Lung (tissue), 12 donors: Measurements from ENCODE around the gene PON1. TPM values are rescaled to one million over a fixed set of nuclear protein-coding genes. Genes with fewer than 3 reads are reported as not detected.

Source experiments
- ATAC-seq: fragments of 200-7000 bp; cut with Tn5 transposase; one replicate; pipeline ENCODE4 v1.9.1; 2020; ENCODE audit warnings: moderate number of reproducible peaks; ENCODE audit not compliant: insufficient read depth, low FRiP score
- DNase-seq, 3 donors: peaks; one replicate each; pipeline ENCODE4 v3.0.0-alpha.2; 2013 to 2017
- H3K27ac ChIP-seq, 2 donors: one replicate each; pipeline ENCODE4 v1.5.1; 2013; ENCODE audit warnings: mild to moderate bottlenecking in 2 of 2, moderate library complexity in 2 of 2, control low read depth in 1 of 2, inconsistent platforms in 1 of 2, low read depth in 1 of 2, low read length in 1 of 2
- H3K27me3 ChIP-seq, 3 donors: one replicate each; pipeline ENCODE4 v1.5.1; 2013; ENCODE audit warnings: low read length in 2 of 3; ENCODE audit not compliant: control insufficient read depth in 3 of 3, insufficient read depth in 3 of 3
- H3K36me3 ChIP-seq, 4 donors: one replicate each; pipeline ENCODE4 v1.5.1; 2013; ENCODE audit warnings: low read length in 4 of 4, mild to moderate bottlenecking in 1 of 4, moderate library complexity in 1 of 4; ENCODE audit not compliant: control insufficient read depth in 4 of 4, insufficient read depth in 4 of 4
- H3K4me1 ChIP-seq, 5 donors: one replicate each; pipeline ENCODE4 v1.5.1; 2013; ENCODE audit warnings: low read length in 5 of 5, mild to moderate bottlenecking in 2 of 5, moderate library complexity in 1 of 5; ENCODE audit not compliant: control insufficient read depth in 5 of 5, insufficient read depth in 5 of 5
- H3K4me3 ChIP-seq: one replicate; pipeline ENCODE4 v1.5.1; 2013; ENCODE audit warnings: mild to moderate bottlenecking, control low read depth, moderate library complexity
- H3K9ac ChIP-seq, 2 donors: one replicate each; pipeline ENCODE4 v1.5.1; 2013; ENCODE audit warnings: low read length in 2 of 2, control low read depth in 1 of 2; ENCODE audit not compliant: insufficient read depth in 1 of 2
- H3K9me3 ChIP-seq, 4 donors: one replicate each; pipeline ENCODE4 v1.5.1; 2013; ENCODE audit warnings: low read length in 3 of 4, mild to moderate bottlenecking in 1 of 4, moderate library complexity in 1 of 4; ENCODE audit not compliant: control insufficient read depth in 4 of 4, insufficient read depth in 3 of 4
- WGBS, 2 donors: extraction: QIAGEN DNeasy Blood & Tissue Kit; methylation state at CpG; one replicate each; pipeline ENCODE4 v1.1.7; 2013; 5-methylcytosine and 5-hydroxymethylcytosine counted together
- polyA plus RNA-seq, 2 donors: library from polyadenylated mRNA; stranded (reverse); fragments of 200-250 nt; gene quantifications; one replicate each; pipeline ENCODE4 v1.2.1, GENCODE V29; 2013
- total RNA-seq, 2 donors: library from RNA; depleted of rRNA in 1 of 2; stranded (reverse); fragments of >200 nt in 1 of 2; gene quantifications; one replicate each; pipeline ENCODE4 v1.2.1, GENCODE V29; 2014 to 2021
- TF ChIP-seq, protein P1 (sequence below): IDR thresholded peaks from 2 replicates; pipeline ENCODE4 v1.5.1; 2012; ENCODE audit warnings: mild to moderate bottlenecking; ENCODE audit errors: control extremely low read depth, extremely low read depth
- donor health status: control.
- donor health status: control.
- donor health status: Bipolar disorder and iron deficiency.
- donor health status: healthy.
- donor health status: DM: yes; HTN: yes; CAD: no.

Gene PON1
- total and polyA plus RNA-seq, 4 donors: 0.15 to 2.3 (median 0.59) TPM

DNA sequence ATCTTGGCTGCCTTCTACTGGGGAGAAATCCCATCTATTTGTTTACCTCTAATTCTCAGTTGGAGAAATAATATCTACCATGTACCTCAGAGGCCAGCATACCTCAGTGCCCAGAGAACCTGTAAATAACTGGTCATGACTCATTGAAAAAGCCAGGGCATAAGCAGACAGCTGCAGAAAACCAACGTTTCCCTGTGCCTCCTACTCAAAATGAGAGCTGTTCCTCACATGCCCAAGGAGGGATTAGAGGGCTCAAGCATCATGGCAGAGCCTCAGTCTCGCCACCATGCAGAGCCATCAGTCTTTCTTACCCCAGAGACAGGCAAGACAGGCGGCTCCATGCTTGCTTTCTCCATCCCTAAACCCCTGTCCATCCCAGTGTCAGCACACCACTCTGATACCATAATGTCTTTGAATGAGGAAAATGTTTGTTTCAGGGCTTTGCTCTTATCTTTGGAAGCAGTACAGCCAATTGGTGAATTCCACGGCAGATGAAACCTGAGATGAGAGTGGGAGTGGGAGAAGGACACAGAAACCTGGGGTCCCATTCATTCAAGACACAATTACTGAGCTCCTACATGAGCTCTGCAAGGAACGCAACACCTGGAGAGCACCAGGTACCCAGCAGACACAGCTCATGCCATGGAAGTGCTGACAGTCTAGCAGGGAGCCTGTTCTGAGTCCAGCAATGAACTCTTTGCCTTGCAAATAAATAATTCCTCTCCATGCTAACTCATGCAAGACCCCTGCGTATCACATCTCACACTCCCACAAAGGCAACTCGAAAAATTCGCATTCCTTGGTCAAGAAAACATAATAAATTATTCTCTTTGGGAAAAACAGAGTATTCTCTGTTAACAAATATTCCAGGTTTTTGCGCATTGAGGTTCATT is 21.1 kb downstream of the PON1 start:
- H3K36me3 ChIP-seq: peaks cover 0 to 2% (median 0%) of the 10 kb centered on the region in 4 donors
- H3K27me3 ChIP-seq: peaks cover 0 to 2% (median 0%) of the 10 kb centered on the region in 3 donors
- TF ChIP-seq, protein P1, sequence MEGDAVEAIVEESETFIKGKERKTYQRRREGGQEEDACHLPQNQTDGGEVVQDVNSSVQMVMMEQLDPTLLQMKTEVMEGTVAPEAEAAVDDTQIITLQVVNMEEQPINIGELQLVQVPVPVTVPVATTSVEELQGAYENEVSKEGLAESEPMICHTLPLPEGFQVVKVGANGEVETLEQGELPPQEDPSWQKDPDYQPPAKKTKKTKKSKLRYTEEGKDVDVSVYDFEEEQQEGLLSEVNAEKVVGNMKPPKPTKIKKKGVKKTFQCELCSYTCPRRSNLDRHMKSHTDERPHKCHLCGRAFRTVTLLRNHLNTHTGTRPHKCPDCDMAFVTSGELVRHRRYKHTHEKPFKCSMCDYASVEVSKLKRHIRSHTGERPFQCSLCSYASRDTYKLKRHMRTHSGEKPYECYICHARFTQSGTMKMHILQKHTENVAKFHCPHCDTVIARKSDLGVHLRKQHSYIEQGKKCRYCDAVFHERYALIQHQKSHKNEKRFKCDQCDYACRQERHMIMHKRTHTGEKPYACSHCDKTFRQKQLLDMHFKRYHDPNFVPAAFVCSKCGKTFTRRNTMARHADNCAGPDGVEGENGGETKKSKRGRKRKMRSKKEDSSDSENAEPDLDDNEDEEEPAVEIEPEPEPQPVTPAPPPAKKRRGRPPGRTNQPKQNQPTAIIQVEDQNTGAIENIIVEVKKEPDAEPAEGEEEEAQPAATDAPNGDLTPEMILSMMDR: no peak
- no peaks in the 10 kb centered on the region for H3K4me1 ChIP-seq
- H3K27ac ChIP-seq: no peak overlapping the region
- no peak for DNase-seq
- no peak for ATAC-seq
- WGBS, 2 donors: 80 to 88% methylated on average over 9 of the region's 9 CpGs
- no peak overlapping the region for H3K9ac ChIP-seq
- no peak overlapping the region for H3K4me3 ChIP-seq
- no peaks in the 10 kb centered on the region for H3K9me3 ChIP-seq

DNA sequence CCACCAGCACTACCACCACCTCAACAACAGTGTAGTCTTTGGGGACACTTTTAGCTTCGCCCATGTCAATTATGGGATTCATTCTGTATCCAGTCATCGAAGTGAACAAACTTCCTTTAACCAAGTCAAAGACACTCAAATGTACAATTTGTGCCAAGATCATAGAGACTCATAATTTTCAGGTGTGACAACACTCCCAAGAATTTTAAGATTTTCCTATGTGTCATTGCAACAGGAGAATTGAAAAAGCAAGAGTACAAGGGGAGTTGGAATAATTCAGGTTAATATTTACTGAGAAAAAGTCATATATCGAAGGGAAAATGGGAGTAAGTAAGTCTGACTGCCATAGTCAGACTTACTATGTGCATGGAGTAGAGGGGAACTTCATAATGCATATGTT is 26.2 kb downstream of the PON1 start:
- peaks cover 0 to 2% (median 0%) of the 10 kb centered on the region in 3 donors for H3K27me3 ChIP-seq
- peaks cover 0 to 2% (median 0%) of the 10 kb centered on the region in 4 donors for H3K36me3 ChIP-seq
- WGBS, 2 donors: 74 to 90% methylated on average over 3 of the region's 3 CpGs
- H3K4me3 ChIP-seq: no peak overlapping the region
- H3K9me3 ChIP-seq: no peaks in the 10 kb centered on the region
- DNase-seq: no peak
- H3K9ac ChIP-seq: no peak overlapping the region
- H3K4me1 ChIP-seq: no peaks in the 10 kb centered on the region
- TF ChIP-seq, protein P1: no peak
- H3K27ac ChIP-seq: no peak overlapping the region
- ATAC-seq: no peak

DNA sequence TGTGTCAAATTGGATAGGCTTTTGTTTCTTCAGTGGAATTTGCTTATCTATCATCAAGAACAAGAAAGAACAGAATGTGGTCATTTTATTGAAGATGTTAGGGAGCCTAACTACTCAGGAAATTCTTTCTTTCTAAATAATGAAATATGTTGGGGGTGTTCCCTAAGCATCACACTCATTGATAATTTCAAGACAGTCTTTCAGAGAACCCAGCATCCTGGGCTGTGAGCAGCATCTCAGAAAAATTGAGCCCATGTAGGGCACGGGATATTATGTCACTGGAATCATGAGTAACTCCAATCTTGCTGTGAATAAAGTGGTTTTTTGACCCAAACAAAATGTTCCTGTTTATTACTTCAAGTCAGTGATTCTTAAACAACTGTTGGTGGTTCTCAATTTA is 27.3 kb downstream of the PON1 start:
- no peaks in the 10 kb centered on the region for H3K4me1 ChIP-seq
- no peak for ATAC-seq
- peaks cover 0 to 2% (median 0%) of the 10 kb centered on the region in 3 donors for H3K27me3 ChIP-seq
- TF ChIP-seq, protein P1: no peak
- DNase-seq: no peak
- no peak overlapping the region for H3K9ac ChIP-seq
- H3K9me3 ChIP-seq: no peaks in the 10 kb centered on the region
- H3K4me3 ChIP-seq: no peak overlapping the region
- peaks cover 0 to 2% (median 0%) of the 10 kb centered on the region in 4 donors for H3K36me3 ChIP-seq
- WGBS, 2 donors: 81 to 85% methylated on average over 1 of the region's 1 CpG
- H3K27ac ChIP-seq: no peak overlapping the region
